AG04450 (cell line): Measurements from ENCODE around the gene G3BP1. TPM values are rescaled to one million over a fixed set of nuclear protein-coding genes. Genes with fewer than 3 reads are reported as not detected.

Source experiments
- CTCF ChIA-PET: fragments of 300-600, 350-600 bp; formaldehyde crosslinking; extraction: SDS; loops from one replicate; lab custom pipeline; 2022; ENCODE audit warnings: antibody characterized with exemption, inconsistent platforms; lab: Charles Lee
- POLR2A ChIA-PET: fragments of 350-600 bp; formaldehyde crosslinking; extraction: SDS; loops from one replicate; lab custom pipeline; 2021; ENCODE audit warnings: antibody characterized with exemption, inconsistent platforms; lab: Yijun Ruan, JAX
- DNase-seq: peaks from one replicate; pipeline ENCODE4 v3.0.0-alpha.2; 2011; ENCODE audit warnings: low read depth, low spot score
- H3K27ac ChIP-seq: one replicate; pipeline ENCODE4 v1.5.1; 2012; ENCODE audit warnings: low read depth, low read length, control low read depth
- H3K27me3 ChIP-seq: one replicate; pipeline ENCODE4 v1.6.0; 2012; ENCODE audit warnings: low read length; ENCODE audit not compliant: control insufficient read depth, insufficient read depth
- H3K4me3 ChIP-seq: 2 replicates; pipeline ENCODE4 v1.5.1; 2011; ENCODE audit warnings: mild to moderate bottlenecking, low read depth, low read length, control low read depth
- H3K9me3 ChIP-seq: 2 replicates; pipeline ENCODE4 v1.5.1; 2012; ENCODE audit warnings: low read length; ENCODE audit not compliant: control insufficient read depth, insufficient read depth
- polyA plus RNA-seq: library from polyadenylated mRNA; depleted of rRNA; stranded (reverse); fragments of >200 nt; gene quantifications from 2 replicates; pipeline ENCODE4 v1.2.3, GENCODE V29; 2011
- TF ChIP-seq, protein P1 (sequence below): IDR thresholded peaks from 2 replicates; pipeline ENCODE4 v1.5.1; 2011; ENCODE audit warnings: low read depth, low read length, control low read depth, inconsistent platforms

G3BP1 gene
- polyA plus RNA-seq, 1 experiment: 87.7 TPM

DNA sequence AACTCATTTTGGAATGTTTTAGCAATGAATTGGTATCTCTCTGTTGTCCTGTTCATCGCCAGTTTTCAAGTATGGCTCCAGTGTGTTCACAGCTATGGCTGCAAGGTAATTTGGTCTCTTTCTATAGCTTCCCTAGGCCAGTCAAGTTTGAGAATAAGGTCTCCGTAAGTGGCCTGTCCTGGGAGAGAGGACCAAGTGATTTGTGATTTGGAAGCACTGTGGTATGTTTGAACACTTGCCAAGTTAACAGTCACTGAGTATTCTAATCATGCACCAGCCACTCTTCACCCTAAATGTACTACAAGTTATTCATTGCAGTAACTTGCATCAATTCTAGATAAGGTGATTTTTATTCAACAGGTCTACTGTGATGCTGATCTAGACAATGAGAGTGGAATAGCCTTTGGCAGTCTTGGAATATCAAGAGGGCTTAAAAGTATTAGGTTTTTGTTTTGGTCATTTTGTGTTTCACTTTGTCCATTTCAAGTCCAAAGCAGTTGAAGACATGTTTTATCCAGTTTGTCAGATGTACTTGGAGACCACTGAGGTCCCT lies 41.1 kb downstream of the G3BP1 start:
- TF ChIP-seq, protein P1, sequence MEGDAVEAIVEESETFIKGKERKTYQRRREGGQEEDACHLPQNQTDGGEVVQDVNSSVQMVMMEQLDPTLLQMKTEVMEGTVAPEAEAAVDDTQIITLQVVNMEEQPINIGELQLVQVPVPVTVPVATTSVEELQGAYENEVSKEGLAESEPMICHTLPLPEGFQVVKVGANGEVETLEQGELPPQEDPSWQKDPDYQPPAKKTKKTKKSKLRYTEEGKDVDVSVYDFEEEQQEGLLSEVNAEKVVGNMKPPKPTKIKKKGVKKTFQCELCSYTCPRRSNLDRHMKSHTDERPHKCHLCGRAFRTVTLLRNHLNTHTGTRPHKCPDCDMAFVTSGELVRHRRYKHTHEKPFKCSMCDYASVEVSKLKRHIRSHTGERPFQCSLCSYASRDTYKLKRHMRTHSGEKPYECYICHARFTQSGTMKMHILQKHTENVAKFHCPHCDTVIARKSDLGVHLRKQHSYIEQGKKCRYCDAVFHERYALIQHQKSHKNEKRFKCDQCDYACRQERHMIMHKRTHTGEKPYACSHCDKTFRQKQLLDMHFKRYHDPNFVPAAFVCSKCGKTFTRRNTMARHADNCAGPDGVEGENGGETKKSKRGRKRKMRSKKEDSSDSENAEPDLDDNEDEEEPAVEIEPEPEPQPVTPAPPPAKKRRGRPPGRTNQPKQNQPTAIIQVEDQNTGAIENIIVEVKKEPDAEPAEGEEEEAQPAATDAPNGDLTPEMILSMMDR: no peak
- Histone ChIP-seq H3K4me3 (no peak overlapping the region), H3K9me3 (no peaks in the 10 kb centered on the region), H3K27ac (no peak overlapping the region), H3K27me3 (no peaks in the 10 kb centered on the region)
- POLR2A ChIA-PET: no interaction called here
- no peak for DNase-seq
- CTCF ChIA-PET: no interaction called here

DNA sequence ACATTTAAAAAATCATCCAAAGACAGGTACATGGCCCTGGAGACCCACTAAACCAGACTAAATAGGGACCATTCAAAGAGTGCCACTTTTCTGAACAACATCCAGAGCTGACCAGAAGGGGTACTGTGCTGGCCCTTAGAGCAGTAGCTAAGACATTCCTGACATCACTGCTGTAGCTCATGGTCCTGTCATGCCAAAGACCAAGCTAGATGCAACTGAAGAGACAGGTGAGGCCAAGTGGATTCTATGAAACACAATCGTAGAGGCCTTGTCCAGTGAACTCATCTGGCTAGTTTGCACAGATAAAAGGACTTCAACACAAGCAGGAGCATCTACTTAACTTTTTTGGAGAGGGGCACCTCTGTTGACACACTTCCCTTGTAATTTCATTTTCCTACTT lies 43.3 kb downstream of the G3BP1 start:
- DNase-seq: no peak
- Histone ChIP-seq H3K9me3 (no peaks in the 10 kb centered on the region), H3K27me3 (no peaks in the 10 kb centered on the region), H3K4me3 (no peak overlapping the region), H3K27ac (no peak overlapping the region)
- TF ChIP-seq, protein P1: no peak
- ChIA-PET POLR2A (no interaction called here), CTCF (interaction anchor here (1.6 to 4.3 kb wide), 3 partner anchors 10 to 327 kb away, joined by 3 to 40 read pairs (median 6); no protein-coding TSS in a partner anchor)

DNA sequence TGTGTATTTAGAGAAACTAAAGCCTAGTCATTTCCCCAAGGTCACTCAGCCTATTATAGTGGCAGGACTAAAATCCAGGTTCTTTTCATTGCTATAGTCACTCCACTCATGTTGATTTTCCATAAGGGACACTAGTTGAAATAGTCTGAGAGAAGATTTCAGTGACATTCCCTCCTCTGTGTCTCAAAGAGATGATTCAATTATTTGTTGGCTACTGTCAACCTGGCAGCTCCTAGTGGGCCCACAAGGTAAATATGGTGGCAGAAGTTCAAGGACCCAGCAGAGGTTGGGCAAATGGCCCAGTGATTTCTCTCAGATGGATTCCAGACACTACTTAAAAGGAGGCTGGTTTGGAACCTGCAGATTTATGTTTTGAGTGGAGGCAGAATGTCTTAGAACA lies 48.1 kb downstream of the G3BP1 start:
- H3K9me3 ChIP-seq: no peaks in the 10 kb centered on the region
- ChIA-PET POLR2A (no interaction called here), CTCF (interaction anchor here (12.8 kb wide), 1 partner anchor 321 kb away, joined by 373 read pairs; no protein-coding TSS in a partner anchor)
- H3K4me3 ChIP-seq: no peak overlapping the region
- H3K27ac ChIP-seq: no peak overlapping the region
- TF ChIP-seq, protein P1: no peak
- H3K27me3 ChIP-seq: no peaks in the 10 kb centered on the region
- DNase-seq: no peak

GRCh38 chr5:151820271-151820670 lies 48.5 kb downstream of the G3BP1 start:
- POLR2A ChIA-PET: no interaction called here
- H3K27ac ChIP-seq: no peak overlapping the region
- TF ChIP-seq, protein P1: no peak
- no peak for DNase-seq
- no peak overlapping the region for H3K4me3 ChIP-seq
- no peaks in the 10 kb centered on the region for H3K9me3 ChIP-seq
- CTCF ChIA-PET: interaction anchor here (12.8 kb wide), 1 partner anchor 320 kb away, joined by 373 read pairs; no protein-coding TSS in a partner anchor
- H3K27me3 ChIP-seq: no peaks in the 10 kb centered on the region

DNA sequence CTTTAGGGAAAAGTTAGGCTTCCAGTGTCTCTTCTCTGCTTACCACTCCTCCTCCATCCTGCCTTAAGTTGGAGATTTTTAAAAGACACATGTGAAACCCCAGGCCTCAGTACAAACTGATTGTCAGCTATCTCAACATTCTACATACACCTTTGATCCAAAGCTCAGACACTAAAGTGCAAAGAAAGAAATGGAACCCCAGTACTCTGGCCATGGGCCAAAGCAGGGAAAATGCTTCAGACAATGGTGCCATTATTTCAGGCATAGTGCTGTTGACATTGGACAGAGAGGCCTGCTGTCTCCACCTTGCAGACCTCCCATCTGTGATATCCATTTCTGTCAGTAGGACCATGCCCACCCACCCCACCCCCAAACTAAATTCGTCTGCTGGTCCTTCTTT lies 49.1 kb downstream of the G3BP1 start:
- H3K27me3 ChIP-seq: no peaks in the 10 kb centered on the region
- TF ChIP-seq, protein P1: no peak

More for the DNA sequence above, 49.1 kb downstream of the G3BP1 start:
- ChIA-PET CTCF (interaction anchor here (12.8 kb wide), 1 partner anchor 320 kb away, joined by 373 read pairs; no protein-coding TSS in a partner anchor), POLR2A (no interaction called here)
- no peak overlapping the region for H3K27ac ChIP-seq
- DNase-seq: no peak
- H3K9me3 ChIP-seq: no peaks in the 10 kb centered on the region
- H3K4me3 ChIP-seq: no peak overlapping the region
